HCT116 (cell line): ENCODE data around the gene JSRP1. TPM values are rescaled to one million over a fixed set of nuclear protein-coding genes. Genes with fewer than 3 reads are reported as not detected.

Experiments
- ATAC-seq: fragments of 200-7000 bp; cut with Tn5 transposase; 2 replicates; pipeline ENCODE4 v1.9.1; 2020; ENCODE audit warnings: mild to moderate bottlenecking, moderate library complexity
- BruUV-seq: library from RNA; stranded (reverse); fragments of 400-500 nt; replicated peaks from 2 replicates; lab custom pipeline; 2021; lab: Mats Ljungman, UMichigan
- CTCF ChIA-PET: fragments of 300-600 bp; sonication (Branson Sonifier 250); formaldehyde crosslinking; loops from one replicate; lab custom pipeline; 2021; ENCODE audit warnings: antibody characterized with exemption; lab: Charles Lee
- POLR2A ChIA-PET: fragments of 300-600, 350-600 bp; sonication (Branson Sonifier 250); formaldehyde crosslinking; loops from one replicate; lab custom pipeline; 2021; ENCODE audit warnings: antibody characterized with exemption; lab: Charles Lee
- RAD21 ChIA-PET, 2 experiments: fragments of 300-600 bp; sonication (Branson Sonifier 250); formaldehyde crosslinking; loops; one replicate each; lab custom pipeline; 2023; ENCODE audit warnings: low total read pairs in 2 of 2; ENCODE audit not compliant: uncharacterized antibody in 2 of 2, unreplicated experiment in 2 of 2, low non-redundant PET in 1 of 2; lab: Charles Lee
- DNase-seq: peaks from one replicate; pipeline ENCODE4 v3.0.0-alpha.2; 2010; ENCODE audit warnings: low read depth, low spot score
- H2AFZ ChIP-seq: fragments of 200-600 bp; shearing (Covaris generic), sonication (generic); 2 replicates; pipeline ENCODE4 v1.6.1; 2017; ENCODE audit warnings: low read depth, mixed run types, mixed read lengths, antibody characterized with exemption, low read length; ENCODE audit not compliant: poor library complexity, severe bottlenecking
- H3K27ac ChIP-seq: 2 replicates; pipeline ENCODE4 v1.5.1; 2012; ENCODE audit warnings: low read depth, low read length
- H3K27me3 ChIP-seq: fragments of 200-600 bp; sonication (generic); 2 replicates; pipeline ENCODE4 v1.6.1; 2016; ENCODE audit warnings: mixed run types, low read length, mixed read lengths; ENCODE audit not compliant: insufficient read depth
- H3K36me3 ChIP-seq, 2 experiments: fragments of 200-500 bp in 1 of 2; fragments of 200-600 bp in 1 of 2; sonication (Bioruptor generic) in 1 of 2; sonication (generic) in 1 of 2; 2 replicates each; pipeline versions ENCODE4 v1.5.1 to v1.6.1; 2014 to 2016; ENCODE audit warnings: low read length in 2 of 2, inconsistent platforms in 1 of 2, mixed read lengths in 1 of 2, mixed run types in 1 of 2; ENCODE audit not compliant: insufficient read depth in 2 of 2, control insufficient read depth in 1 of 2
- H3K4me1 ChIP-seq, 2 experiments: fragments of 200-600 bp in 1 of 2; sonication (generic) in 1 of 2; 2 replicates each; pipeline versions ENCODE4 v1.5.1 to v1.6.1; 2012 to 2017; ENCODE audit warnings: low read length in 2 of 2, inconsistent platforms in 1 of 2, mild to moderate bottlenecking in 1 of 2, mixed read lengths in 1 of 2, mixed run types in 1 of 2, moderate library complexity in 1 of 2; ENCODE audit not compliant: insufficient read depth in 2 of 2, control insufficient read depth in 1 of 2
- H3K4me2 ChIP-seq: fragments of 200-600 bp; sonication (generic); 2 replicates; pipeline ENCODE4 v1.6.1; 2017; ENCODE audit warnings: mixed run types, low read length, mixed read lengths
- H3K4me3 ChIP-seq, 2 experiments: fragments of 200-600 bp in 1 of 2; sonication (generic) in 1 of 2; replicated peaks in 1 of 2; 2 replicates each; pipeline ENCODE4 v1.5.1; 2011 to 2016; ENCODE audit warnings: low read length in 2 of 2, control low read depth in 1 of 2, low read depth in 1 of 2, mild to moderate bottlenecking in 1 of 2, mixed read lengths in 1 of 2, mixed run types in 1 of 2
- H3K79me2 ChIP-seq: fragments of 200-600 bp; sonication (generic); 2 replicates; pipeline ENCODE4 v1.6.1; 2017; ENCODE audit warnings: mild to moderate bottlenecking, mixed run types, low read length, moderate library complexity, mixed read lengths; ENCODE audit not compliant: insufficient read depth
- H3K9ac ChIP-seq: fragments of 200-600 bp; sonication (generic); 2 replicates; pipeline ENCODE4 v1.6.1; 2016; ENCODE audit warnings: low read length, mixed read lengths
- H3K9me2 ChIP-seq: fragments of 200-600 bp; sonication (generic), shearing (Covaris generic); 2 replicates; pipeline ENCODE4 v1.6.1; 2017; ENCODE audit warnings: mixed run types, mild to moderate bottlenecking, moderate library complexity; ENCODE audit not compliant: insufficient read depth
- H3K9me3 ChIP-seq, 2 experiments: fragments of 200-500 bp in 1 of 2; fragments of 200-600 bp in 1 of 2; sonication (Bioruptor generic) in 1 of 2; sonication (generic) in 1 of 2; 2 replicates each; pipeline ENCODE4 v1.6.1; 2014 to 2017; ENCODE audit warnings: low read length in 2 of 2, mixed read lengths in 2 of 2, inconsistent platforms in 1 of 2, low read depth in 1 of 2, mild to moderate bottlenecking in 1 of 2, mixed run types in 1 of 2, moderate library complexity in 1 of 2; ENCODE audit not compliant: control insufficient read depth in 1 of 2, insufficient read depth in 1 of 2
- H4K20me1 ChIP-seq: fragments of 200-600 bp; sonication (generic), shearing (Covaris generic); 2 replicates; pipeline ENCODE4 v1.6.1; 2017; ENCODE audit warnings: mixed run types, mild to moderate bottlenecking, moderate library complexity; ENCODE audit not compliant: insufficient read depth
- CBX3 ChIP-seq: IDR thresholded peaks from 2 replicates; pipeline ENCODE4 v1.6.1; 2012; ENCODE audit warnings: low read depth
- EZH2 ChIP-seq: fragments of 200-600 bp; sonication (generic); IDR thresholded peaks from 2 replicates; pipeline ENCODE4 v1.6.1; 2017; ENCODE audit warnings: antibody characterized with exemption, mixed run types
- JUND ChIP-seq: IDR thresholded peaks from 2 replicates; pipeline ENCODE4 v1.6.1; 2012
- POLR2AphosphoS5 ChIP-seq: IDR thresholded peaks from 2 replicates; pipeline ENCODE4 v1.6.1; 2011; ENCODE audit warnings: mild to moderate bottlenecking, low read depth, low read length, moderate library complexity
- RAD21 ChIP-seq: IDR thresholded peaks from 2 replicates; pipeline ENCODE4 v1.6.1; 2012; ENCODE audit warnings: low read depth, mild to moderate bottlenecking
- SP1 ChIP-seq: IDR thresholded peaks from 2 replicates; pipeline ENCODE4 v1.6.1; 2012; ENCODE audit warnings: low read depth
- SRF ChIP-seq: IDR thresholded peaks from 2 replicates; pipeline ENCODE4 v1.6.1; 2012; ENCODE audit warnings: low read depth
- YY1 ChIP-seq: IDR thresholded peaks from 2 replicates; pipeline ENCODE4 v1.6.1; 2011; ENCODE audit warnings: low read length, low read depth, moderate library complexity, mild to moderate bottlenecking; ENCODE audit not compliant: insufficient replicate concordance; ENCODE audit errors: extremely low read depth
- ZNF274 ChIP-seq: fragments of 200-500 bp; sonication (Bioruptor generic); IDR thresholded peaks from 2 replicates; pipeline ENCODE4 v1.6.1; 2014; ENCODE audit warnings: mild to moderate bottlenecking, low read depth, low read length, inconsistent platforms
- intact Hi-C: fragments of 100-400 bp; cut with micrococcal nuclease; formaldehyde crosslinking; loops from 2 replicates; pipeline ENCODE4 v1.10.0; 2022
- total RNA-seq: library from RNA; stranded (reverse); gene quantifications from one replicate; pipeline ENCODE4 v1.2.1, GENCODE V29; 2021; ENCODE audit not compliant: unreplicated experiment
- TF ChIP-seq, protein P1 (sequence below): IDR thresholded peaks from 2 replicates; pipeline ENCODE4 v1.6.1; 2011; ENCODE audit warnings: mild to moderate bottlenecking, low read length, moderate library complexity; ENCODE audit not compliant: insufficient replicate concordance; ENCODE audit errors: extremely low read depth
- TF ChIP-seq, protein P2 (sequence below): IDR thresholded peaks from 2 replicates; pipeline ENCODE4 v1.6.1; 2012; ENCODE audit warnings: low read depth

Gene JSRP1
- total RNA-seq, 1 experiment from 2014 or later, result 0.30 TPM

DNA sequence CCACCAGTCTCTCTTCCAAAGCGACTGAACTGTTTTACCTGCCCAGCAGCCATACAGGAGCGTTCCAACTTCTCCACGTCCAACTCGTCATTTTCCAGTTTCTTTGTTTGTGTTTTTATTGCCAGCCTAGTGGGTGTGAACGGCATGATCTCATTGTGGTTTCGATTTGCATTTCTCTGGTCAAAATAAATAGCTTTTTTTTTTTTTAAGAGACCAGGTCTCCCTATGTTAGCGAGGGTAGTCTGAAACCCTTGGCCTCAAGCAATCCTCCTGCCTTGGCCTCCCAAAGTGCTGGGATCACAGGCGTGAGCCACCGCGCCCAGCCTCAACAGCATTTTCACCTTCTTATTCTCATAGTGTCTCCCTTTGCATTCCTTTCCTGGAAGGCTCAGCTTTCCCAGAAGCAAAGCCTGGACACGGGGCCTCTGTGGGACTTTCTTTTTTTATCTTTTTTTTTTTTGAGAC lies 4.2 kb upstream of the JSRP1 start:
- ChIA-PET POLR2A (interaction anchor here (0.7 to 0.8 kb wide), 2 partner anchors 11 to 103 kb away, joined by 3 to 9 read pairs; no protein-coding TSS in a partner anchor), CTCF (interaction anchor here (0.7 to 1.2 kb wide), 2 partner anchors 10 to 15 kb away, joined by 3 to 4 read pairs; no protein-coding TSS in a partner anchor), RAD21 (no interaction called here)
- TF ChIP-seq POLR2AphosphoS5 (no peak), SRF (no peak), ZNF274 (no peak)
- TF ChIP-seq, protein P1, sequence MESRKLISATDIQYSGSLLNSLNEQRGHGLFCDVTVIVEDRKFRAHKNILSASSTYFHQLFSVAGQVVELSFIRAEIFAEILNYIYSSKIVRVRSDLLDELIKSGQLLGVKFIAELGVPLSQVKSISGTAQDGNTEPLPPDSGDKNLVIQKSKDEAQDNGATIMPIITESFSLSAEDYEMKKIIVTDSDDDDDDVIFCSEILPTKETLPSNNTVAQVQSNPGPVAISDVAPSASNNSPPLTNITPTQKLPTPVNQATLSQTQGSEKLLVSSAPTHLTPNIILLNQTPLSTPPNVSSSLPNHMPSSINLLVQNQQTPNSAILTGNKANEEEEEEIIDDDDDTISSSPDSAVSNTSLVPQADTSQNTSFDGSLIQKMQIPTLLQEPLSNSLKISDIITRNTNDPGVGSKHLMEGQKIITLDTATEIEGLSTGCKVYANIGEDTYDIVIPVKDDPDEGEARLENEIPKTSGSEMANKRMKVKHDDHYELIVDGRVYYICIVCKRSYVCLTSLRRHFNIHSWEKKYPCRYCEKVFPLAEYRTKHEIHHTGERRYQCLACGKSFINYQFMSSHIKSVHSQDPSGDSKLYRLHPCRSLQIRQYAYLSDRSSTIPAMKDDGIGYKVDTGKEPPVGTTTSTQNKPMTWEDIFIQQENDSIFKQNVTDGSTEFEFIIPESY, result no peak
- H3K36me3 ChIP-seq, result no peaks in the 10 kb centered on the region
- H3K9me3 ChIP-seq, result no peaks in the 10 kb centered on the region
- peaks cover 6% of the 10 kb centered on the region in 2 experiments; a peak in 3 of 4 replicates for H3K4me1 ChIP-seq
- DNase-seq (no peak), ATAC-seq (no peak)
- no TSS peak for BruUV-seq
- H3K9ac ChIP-seq, result no peak overlapping the region
- no peak overlapping the region for H2AFZ ChIP-seq
- H3K79me2 ChIP-seq, result no peaks in the 10 kb centered on the region
- no peak overlapping the region for H3K4me2 ChIP-seq
- H4K20me1 ChIP-seq, result no peaks in the 10 kb centered on the region
- no peak overlapping the region for H3K27ac ChIP-seq
- H3K27me3 ChIP-seq, result no peaks in the 10 kb centered on the region
- H3K4me3 ChIP-seq, result no peak overlapping the region
- no peaks in the 10 kb centered on the region for H3K9me2 ChIP-seq
- intact Hi-C loops, result no loop called here

DNA sequence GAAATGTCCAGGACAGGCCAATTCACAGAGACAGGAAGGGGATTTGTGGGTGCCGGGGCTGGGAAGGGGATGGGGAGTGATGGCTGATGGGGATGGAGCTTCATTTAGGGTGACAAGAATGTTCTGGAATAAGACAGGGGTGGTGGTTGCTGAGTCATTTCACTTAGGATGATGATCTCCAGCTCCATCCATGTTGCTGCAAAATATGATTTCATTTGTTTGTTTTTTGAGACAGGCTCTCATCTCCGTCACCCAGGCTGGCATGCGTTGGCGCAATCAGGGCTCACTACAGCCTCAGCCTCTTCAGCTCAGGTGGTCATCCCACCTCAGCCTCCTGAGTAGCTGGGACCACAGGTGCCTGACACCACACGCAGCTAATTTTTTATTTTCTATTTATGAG lies 3.1 kb upstream of the JSRP1 start:
- CTCF ChIA-PET, result interaction anchor here (0.7 kb wide), 1 partner anchor 14 kb away, joined by 3 read pairs; no protein-coding TSS in a partner anchor
- TF ChIP-seq SRF (no peak), YY1 (no peak), ZNF274 (no peak), CBX3 (no peak), JUND (no peak), EZH2 (no peak), SP1 (no peak), RAD21 (no peak)
- TF ChIP-seq, protein P2, sequence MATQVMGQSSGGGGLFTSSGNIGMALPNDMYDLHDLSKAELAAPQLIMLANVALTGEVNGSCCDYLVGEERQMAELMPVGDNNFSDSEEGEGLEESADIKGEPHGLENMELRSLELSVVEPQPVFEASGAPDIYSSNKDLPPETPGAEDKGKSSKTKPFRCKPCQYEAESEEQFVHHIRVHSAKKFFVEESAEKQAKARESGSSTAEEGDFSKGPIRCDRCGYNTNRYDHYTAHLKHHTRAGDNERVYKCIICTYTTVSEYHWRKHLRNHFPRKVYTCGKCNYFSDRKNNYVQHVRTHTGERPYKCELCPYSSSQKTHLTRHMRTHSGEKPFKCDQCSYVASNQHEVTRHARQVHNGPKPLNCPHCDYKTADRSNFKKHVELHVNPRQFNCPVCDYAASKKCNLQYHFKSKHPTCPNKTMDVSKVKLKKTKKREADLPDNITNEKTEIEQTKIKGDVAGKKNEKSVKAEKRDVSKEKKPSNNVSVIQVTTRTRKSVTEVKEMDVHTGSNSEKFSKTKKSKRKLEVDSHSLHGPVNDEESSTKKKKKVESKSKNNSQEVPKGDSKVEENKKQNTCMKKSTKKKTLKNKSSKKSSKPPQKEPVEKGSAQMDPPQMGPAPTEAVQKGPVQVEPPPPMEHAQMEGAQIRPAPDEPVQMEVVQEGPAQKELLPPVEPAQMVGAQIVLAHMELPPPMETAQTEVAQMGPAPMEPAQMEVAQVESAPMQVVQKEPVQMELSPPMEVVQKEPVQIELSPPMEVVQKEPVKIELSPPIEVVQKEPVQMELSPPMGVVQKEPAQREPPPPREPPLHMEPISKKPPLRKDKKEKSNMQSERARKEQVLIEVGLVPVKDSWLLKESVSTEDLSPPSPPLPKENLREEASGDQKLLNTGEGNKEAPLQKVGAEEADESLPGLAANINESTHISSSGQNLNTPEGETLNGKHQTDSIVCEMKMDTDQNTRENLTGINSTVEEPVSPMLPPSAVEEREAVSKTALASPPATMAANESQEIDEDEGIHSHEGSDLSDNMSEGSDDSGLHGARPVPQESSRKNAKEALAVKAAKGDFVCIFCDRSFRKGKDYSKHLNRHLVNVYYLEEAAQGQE, result no peak
- TF ChIP-seq, protein P1, result no peak

More for the DNA sequence above, 3.1 kb upstream of the JSRP1 start:
- Histone ChIP-seq H2AFZ (no peak overlapping the region), H3K27me3 (no peaks in the 10 kb centered on the region), H3K4me3 (no peak overlapping the region), H3K27ac (no peak overlapping the region), H3K9ac (no peak overlapping the region), H3K79me2 (no peaks in the 10 kb centered on the region), H3K4me1 (peaks cover 6% of the 10 kb centered on the region in 2 experiments; a peak in 3 of 4 replicates), H4K20me1 (no peaks in the 10 kb centered on the region), H3K9me2 (no peaks in the 10 kb centered on the region), H3K4me2 (no peak overlapping the region), H3K36me3 (no peaks in the 10 kb centered on the region), H3K9me3 (no peaks in the 10 kb centered on the region)
- ChIA-PET RAD21 (no interaction called here), POLR2A (no interaction called here)
- no peak for ATAC-seq
- BruUV-seq, result no TSS peak
- DNase-seq, result no peak
- intact Hi-C loops, result loop anchor here (2.0 kb wide), 1 partner anchor 15 kb away; no protein-coding TSS in a partner anchor
